ENCODE data around the gene CSNK2A1. TPM values are rescaled to one million over a fixed set of nuclear protein-coding genes. Genes with fewer than 3 reads are reported as not detected.
"Not testable (repeated sequence)": the region's sequence is repeated elsewhere in the genome, so short reads cannot be mapped to it uniquely, and the experiment has no call there.

CSNK2A1 gene
- total and polyA plus RNA-seq, 4 donors = 17.0 to 60.3 (median 39.7) TPM

- H3K36me3 ChIP-seq (ENCODE audit: control insufficient read depth in 4 of 4, insufficient read depth in 3 of 4, low read depth in 1 of 4, low read length in 3 of 4) = peaks cover 2 to 16% (median 12%) of the 10 kb centered on the region in 4 donors
- WGBS = 86% methylated on average over 8 of the region's 8 CpGs
- no peak overlapping the region for H3K27ac ChIP-seq (ENCODE audit: low read depth in 1 of 2, low read length in 2 of 2)
Observed at GRCh38 chr20:478010-478948, 65.3 kb downstream of the CSNK2A1 start.

GRCh38 chr20:476561-477249, 66.9 kb downstream of the CSNK2A1 start:
- H3K36me3 ChIP-seq (ENCODE audit: control insufficient read depth in 4 of 4, insufficient read depth in 3 of 4, low read depth in 1 of 4, low read length in 3 of 4); H3K27ac ChIP-seq (ENCODE audit: low read depth in 1 of 2, low read length in 2 of 2); H3K9me3 ChIP-seq (ENCODE audit: control insufficient read depth in 4 of 4, low read length in 3 of 4); H3K4me3 ChIP-seq (ENCODE audit: low read depth in 1 of 3, low read length in 3 of 3); DNase-seq (ENCODE audit: low spot score); H3K9ac ChIP-seq (ENCODE audit: low read depth in 1 of 2, low read length in 2 of 2); H3K27me3 ChIP-seq (ENCODE audit: control insufficient read depth in 4 of 4, insufficient read depth in 4 of 4, low read length in 3 of 4); H3K4me1 ChIP-seq (ENCODE audit: control insufficient read depth in 4 of 4, insufficient read depth in 4 of 4, low read length in 3 of 4): not testable (repeated sequence)
- 97% methylated on average over 6 of the region's 6 CpGs for WGBS

More at GRCh38 chr20:478010-478948, 65.3 kb downstream of the CSNK2A1 start:
- H3K9ac ChIP-seq (ENCODE audit: low read depth in 1 of 2, low read length in 2 of 2) = no peak overlapping the region
- H3K27me3 ChIP-seq (ENCODE audit: control insufficient read depth in 4 of 4, insufficient read depth in 4 of 4, low read length in 3 of 4) = no peaks in the 10 kb centered on the region
- no peak overlapping the region for H3K4me3 ChIP-seq (ENCODE audit: low read depth in 1 of 3, low read length in 3 of 3)
- H3K9me3 ChIP-seq (ENCODE audit: control insufficient read depth in 4 of 4, low read length in 3 of 4) = no peaks in the 10 kb centered on the region
- DNase-seq (ENCODE audit: low spot score) = no peak
- no peaks in the 10 kb centered on the region for H3K4me1 ChIP-seq (ENCODE audit: control insufficient read depth in 4 of 4, insufficient read depth in 4 of 4, low read length in 3 of 4)
- no peak for TF ChIP-seq ATF3 (IDR thresholded peaks at IDR 0.05)
- TF ChIP-seq HNF4G (IDR thresholded peaks at IDR 0.05) = no peak
- TF ChIP-seq FOXA2 (IDR thresholded peaks at IDR 0.05) = no peak
- TF ChIP-seq RXRA (IDR thresholded peaks at IDR 0.05) = no peak
- TF ChIP-seq SP1 (IDR thresholded peaks at IDR 0.05) = no peak
- no peak for TF ChIP-seq FOXA1 (IDR thresholded peaks at IDR 0.05)
- TF ChIP-seq REST (IDR thresholded peaks at IDR 0.05) = no peak
- no peak for TF ChIP-seq GABPA (IDR thresholded peaks at IDR 0.05 in 1 of 2, conservative IDR thresholded peaks at IDR 0.05 in 1 of 2)
- no peak for TF ChIP-seq CTCF (IDR thresholded peaks at IDR 0.05; ENCODE audit: low read depth, low read length, missing input control)
- TF ChIP-seq EGR1 (IDR thresholded peaks at IDR 0.05; ENCODE audit: low read depth in 2 of 2) = no peak
- TF ChIP-seq RAD21 (IDR thresholded peaks at IDR 0.05) = no peak
- no peak for TF ChIP-seq JUND (IDR thresholded peaks at IDR 0.05)
- no peak for TF ChIP-seq MAX (IDR thresholded peaks at IDR 0.05)
- TF ChIP-seq NR2F2 (IDR thresholded peaks at IDR 0.05) = no peak
- TF ChIP-seq HNF4A (conservative IDR thresholded peaks at IDR 0.05) = no peak
- no peak for TF ChIP-seq ZBTB33 (IDR thresholded peaks at IDR 0.05)
- no peak for TF ChIP-seq YY1 (IDR thresholded peaks at IDR 0.05)
